ENCODE results near the gene CPNE6.

Gene CPNE6

DNA sequence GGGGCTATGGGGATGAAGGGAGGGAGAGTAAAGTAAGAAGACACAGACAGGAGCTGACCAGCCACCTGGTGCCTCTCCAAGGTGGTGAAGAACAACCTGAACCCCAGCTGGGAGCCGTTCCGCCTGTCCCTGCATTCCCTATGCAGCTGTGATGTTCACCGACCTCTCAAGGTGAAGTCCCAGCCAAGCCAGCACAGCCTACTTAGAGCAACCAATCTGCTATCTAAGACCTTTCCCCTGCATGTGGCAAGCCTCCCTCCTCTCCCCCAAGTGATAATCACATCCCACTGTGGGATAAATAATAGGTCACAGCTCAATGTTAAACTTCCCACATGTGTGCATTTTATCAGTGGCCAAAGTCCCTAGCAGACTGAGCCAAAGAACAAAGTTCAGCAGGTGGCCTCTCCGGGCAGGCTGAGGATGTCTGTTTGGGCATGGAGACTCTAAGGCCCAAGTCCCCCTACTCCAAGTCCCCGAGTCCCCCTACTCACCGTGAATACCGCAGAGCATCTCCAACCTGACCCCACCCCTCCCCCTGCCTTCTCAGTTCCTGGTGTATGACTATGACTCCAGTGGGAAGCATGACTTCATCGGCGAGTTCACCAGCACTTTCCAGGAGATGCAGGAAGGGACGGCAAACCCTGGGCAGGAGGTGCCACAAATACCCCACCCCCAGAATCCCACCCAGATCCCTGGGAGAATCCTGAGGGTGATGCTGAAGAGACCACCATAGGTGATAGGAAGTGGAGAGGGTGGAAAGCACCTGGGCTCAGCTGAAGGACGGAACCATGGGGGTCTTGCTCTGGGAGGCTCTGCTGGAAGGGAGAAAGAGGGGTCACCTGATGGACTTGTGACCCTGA, 3.5 kb downstream of the CPNE6 start (continued):
- TF ChIP-seq ZNF335 (tag by site-specific recombination; conservative IDR thresholded peaks at IDR 0.05) (no peak), ZNF624 (tag by site-specific recombination; IDR thresholded peaks at IDR 0.05) (no peak), ZFP3 (tag by site-specific recombination; IDR thresholded peaks at IDR 0.05; ENCODE audit: low read depth) (no peak), EGR2 (tag by site-specific recombination; IDR thresholded peaks at IDR 0.05; ENCODE audit: low read depth) (peak; percentile 21; the same call in 1 of the 2 replicates), ZBTB48 (tag by site-specific recombination; IDR thresholded peaks at IDR 0.05) (no peak), ZNF521 (tag by site-specific recombination; IDR thresholded peaks at IDR 0.05) (no peak), ZNF169 (tag by site-specific recombination; IDR thresholded peaks at IDR 0.05) (no peak), ZNF146 (tag by site-specific recombination; IDR thresholded peaks at IDR 0.05) (no peak), ZFHX2 (tag by site-specific recombination; conservative IDR thresholded peaks at IDR 0.05) (peak; percentile 21; the same call in 1 of the 2 replicates), ZNF214 (tag by site-specific recombination; IDR thresholded peaks at IDR 0.05; ENCODE audit: borderline replicate concordance) (no peak), ZNF791 (tag by site-specific recombination; IDR thresholded peaks at IDR 0.05) (no peak), ZEB2 (tag by site-specific recombination; IDR thresholded peaks at IDR 0.05) (no peak), GLIS1 (tag by site-specific recombination; IDR thresholded peaks at IDR 0.05) (0 out of 2 replicates have a peak, but pooled peaks have one; percentile 14)
- TF ChIP-seq, protein P1, sequence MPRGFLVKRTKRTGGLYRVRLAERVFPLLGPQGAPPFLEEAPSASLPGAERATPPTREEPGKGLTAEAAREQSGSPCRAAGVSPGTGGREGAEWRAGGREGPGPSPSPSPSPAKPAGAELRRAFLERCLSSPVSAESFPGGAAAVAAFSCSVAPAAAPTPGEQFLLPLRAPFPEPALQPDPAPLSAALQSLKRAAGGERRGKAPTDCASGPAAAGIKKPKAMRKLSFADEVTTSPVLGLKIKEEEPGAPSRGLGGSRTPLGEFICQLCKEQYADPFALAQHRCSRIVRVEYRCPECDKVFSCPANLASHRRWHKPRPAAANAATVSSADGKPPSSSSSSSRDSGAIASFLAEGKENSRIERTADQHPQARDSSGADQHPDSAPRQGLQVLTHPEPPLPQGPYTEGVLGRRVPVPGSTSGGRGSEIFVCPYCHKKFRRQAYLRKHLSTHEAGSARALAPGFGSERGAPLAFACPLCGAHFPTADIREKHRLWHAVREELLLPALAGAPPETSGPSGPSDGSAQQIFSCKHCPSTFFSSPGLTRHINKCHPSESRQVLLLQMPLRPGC (tag by site-specific recombination; IDR thresholded peaks at IDR 0.05) = no peak
- TF ChIP-seq, protein P2, sequence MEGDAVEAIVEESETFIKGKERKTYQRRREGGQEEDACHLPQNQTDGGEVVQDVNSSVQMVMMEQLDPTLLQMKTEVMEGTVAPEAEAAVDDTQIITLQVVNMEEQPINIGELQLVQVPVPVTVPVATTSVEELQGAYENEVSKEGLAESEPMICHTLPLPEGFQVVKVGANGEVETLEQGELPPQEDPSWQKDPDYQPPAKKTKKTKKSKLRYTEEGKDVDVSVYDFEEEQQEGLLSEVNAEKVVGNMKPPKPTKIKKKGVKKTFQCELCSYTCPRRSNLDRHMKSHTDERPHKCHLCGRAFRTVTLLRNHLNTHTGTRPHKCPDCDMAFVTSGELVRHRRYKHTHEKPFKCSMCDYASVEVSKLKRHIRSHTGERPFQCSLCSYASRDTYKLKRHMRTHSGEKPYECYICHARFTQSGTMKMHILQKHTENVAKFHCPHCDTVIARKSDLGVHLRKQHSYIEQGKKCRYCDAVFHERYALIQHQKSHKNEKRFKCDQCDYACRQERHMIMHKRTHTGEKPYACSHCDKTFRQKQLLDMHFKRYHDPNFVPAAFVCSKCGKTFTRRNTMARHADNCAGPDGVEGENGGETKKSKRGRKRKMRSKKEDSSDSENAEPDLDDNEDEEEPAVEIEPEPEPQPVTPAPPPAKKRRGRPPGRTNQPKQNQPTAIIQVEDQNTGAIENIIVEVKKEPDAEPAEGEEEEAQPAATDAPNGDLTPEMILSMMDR (tag by site-specific recombination; IDR thresholded peaks at IDR 0.05) = no peak

DNA sequence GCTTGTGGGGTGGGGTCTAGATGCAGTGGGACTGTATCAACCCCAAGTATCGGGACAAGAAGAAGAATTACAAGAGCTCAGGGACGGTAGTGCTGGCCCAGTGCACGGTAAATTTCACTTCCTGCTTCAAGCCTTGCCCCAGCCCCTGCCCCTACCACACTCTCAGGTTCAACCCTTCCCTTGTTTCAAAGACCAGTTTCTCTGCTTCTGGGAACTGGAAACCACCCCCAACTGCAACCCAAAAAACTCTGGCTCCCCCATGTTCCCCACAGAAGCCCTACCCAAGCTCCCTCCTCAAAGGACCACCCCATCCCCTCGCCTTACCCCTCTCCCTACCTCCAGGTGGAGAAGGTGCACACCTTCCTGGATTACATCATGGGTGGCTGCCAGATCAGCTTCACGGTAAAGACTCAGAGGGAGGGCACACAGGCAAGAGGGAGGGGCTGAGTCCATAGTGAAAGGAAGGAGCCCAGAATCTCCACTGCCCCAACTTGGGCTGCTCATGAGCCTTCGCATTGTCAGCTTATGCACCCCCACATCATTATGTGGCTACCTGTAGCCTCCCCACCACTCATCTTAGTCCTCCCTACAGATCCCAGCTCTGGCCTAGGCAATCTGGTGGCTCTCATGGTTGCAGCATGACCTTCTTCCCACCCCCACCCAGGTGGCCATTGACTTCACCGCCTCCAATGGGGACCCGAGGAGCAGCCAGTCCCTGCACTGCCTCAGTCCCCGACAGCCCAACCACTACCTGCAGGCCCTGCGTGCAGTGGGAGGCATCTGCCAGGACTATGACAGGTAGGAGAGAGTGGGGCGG, 4.3 kb downstream of the CPNE6 start:
- peaks cover 5% of the 10 kb centered on the region; the same call in 1 of the 2 replicates for H3K4me1 ChIP-seq (ENCODE audit: control insufficient read depth, insufficient read depth, low read length)
- no peak overlapping the region for H3K4me3 ChIP-seq (ENCODE audit: low read depth, low read length)
- TF ChIP-seq, protein P3, sequence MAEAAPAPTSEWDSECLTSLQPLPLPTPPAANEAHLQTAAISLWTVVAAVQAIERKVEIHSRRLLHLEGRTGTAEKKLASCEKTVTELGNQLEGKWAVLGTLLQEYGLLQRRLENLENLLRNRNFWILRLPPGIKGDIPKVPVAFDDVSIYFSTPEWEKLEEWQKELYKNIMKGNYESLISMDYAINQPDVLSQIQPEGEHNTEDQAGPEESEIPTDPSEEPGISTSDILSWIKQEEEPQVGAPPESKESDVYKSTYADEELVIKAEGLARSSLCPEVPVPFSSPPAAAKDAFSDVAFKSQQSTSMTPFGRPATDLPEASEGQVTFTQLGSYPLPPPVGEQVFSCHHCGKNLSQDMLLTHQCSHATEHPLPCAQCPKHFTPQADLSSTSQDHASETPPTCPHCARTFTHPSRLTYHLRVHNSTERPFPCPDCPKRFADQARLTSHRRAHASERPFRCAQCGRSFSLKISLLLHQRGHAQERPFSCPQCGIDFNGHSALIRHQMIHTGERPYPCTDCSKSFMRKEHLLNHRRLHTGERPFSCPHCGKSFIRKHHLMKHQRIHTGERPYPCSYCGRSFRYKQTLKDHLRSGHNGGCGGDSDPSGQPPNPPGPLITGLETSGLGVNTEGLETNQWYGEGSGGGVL (tag by site-specific recombination; IDR thresholded peaks at IDR 0.05) = peak; percentile 31; the same call in 1 of the 2 replicates
- TF ChIP-seq, protein P4, sequence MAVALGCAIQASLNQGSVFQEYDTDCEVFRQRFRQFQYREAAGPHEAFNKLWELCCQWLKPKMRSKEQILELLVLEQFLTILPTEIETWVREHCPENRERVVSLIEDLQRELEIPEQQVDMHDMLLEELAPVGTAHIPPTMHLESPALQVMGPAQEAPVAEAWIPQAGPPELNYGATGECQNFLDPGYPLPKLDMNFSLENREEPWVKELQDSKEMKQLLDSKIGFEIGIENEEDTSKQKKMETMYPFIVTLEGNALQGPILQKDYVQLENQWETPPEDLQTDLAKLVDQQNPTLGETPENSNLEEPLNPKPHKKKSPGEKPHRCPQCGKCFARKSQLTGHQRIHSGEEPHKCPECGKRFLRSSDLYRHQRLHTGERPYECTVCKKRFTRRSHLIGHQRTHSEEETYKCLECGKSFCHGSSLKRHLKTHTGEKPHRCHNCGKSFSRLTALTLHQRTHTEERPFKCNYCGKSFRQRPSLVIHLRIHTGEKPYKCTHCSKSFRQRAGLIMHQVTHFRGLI (tag by site-specific recombination; IDR thresholded peaks at IDR 0.05) = 0 out of 2 replicates have a peak, but pooled peaks have one; percentile 36
- TF ChIP-seq, protein P5, sequence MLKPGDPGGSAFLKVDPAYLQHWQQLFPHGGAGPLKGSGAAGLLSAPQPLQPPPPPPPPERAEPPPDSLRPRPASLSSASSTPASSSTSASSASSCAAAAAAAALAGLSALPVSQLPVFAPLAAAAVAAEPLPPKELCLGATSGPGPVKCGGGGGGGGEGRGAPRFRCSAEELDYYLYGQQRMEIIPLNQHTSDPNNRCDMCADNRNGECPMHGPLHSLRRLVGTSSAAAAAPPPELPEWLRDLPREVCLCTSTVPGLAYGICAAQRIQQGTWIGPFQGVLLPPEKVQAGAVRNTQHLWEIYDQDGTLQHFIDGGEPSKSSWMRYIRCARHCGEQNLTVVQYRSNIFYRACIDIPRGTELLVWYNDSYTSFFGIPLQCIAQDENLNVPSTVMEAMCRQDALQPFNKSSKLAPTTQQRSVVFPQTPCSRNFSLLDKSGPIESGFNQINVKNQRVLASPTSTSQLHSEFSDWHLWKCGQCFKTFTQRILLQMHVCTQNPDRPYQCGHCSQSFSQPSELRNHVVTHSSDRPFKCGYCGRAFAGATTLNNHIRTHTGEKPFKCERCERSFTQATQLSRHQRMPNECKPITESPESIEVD (tag by site-specific recombination; IDR thresholded peaks at IDR 0.05) = no peak
- TF ChIP-seq BCL11B (tag by site-specific recombination; IDR thresholded peaks at IDR 0.05; ENCODE audit: low read depth) = no peak
- no peak for TF ChIP-seq ZNF335 (tag by site-specific recombination; conservative IDR thresholded peaks at IDR 0.05)
- 0 out of 2 replicates have a peak, but pooled peaks have one; percentile 24 for TF ChIP-seq ZBTB8A (tag by site-specific recombination; IDR thresholded peaks at IDR 0.05)
- TF ChIP-seq GFI1B (tag by site-specific recombination; IDR thresholded peaks at IDR 0.05) = no peak
- TF ChIP-seq ZNF623 (tag by site-specific recombination; IDR thresholded peaks at IDR 0.05) = no peak
- POLR2A ChIA-PET = interaction anchor here (0.6 to 1.8 kb wide), 2 partner anchors 39 to 139 kb away, joined by 4 to 5 read pairs; partner anchors contain the start of genes DCAF11 and NRL
- H3K9me3 ChIP-seq (ENCODE audit: control insufficient read depth, insufficient read depth, low read depth, low read length) = no peaks in the 10 kb centered on the region
- H3K27ac ChIP-seq (ENCODE audit: extremely low read depth, low read depth, low read length) = no peak overlapping the region
- H3K36me3 ChIP-seq (ENCODE audit: control insufficient read depth in 2 of 2, insufficient read depth in 1 of 2, low read length in 2 of 2) = no peaks in the 10 kb centered on the region
- CTCF ChIA-PET = interaction anchor here (0.6 to 3.9 kb wide), 3 partner anchors 16 to 508 kb away, joined by 3 to 31 read pairs (median 3); partner anchors contain the start of gene AP1G2

All from HEK293 (cell line).